PC-9 (cell line): Measurements from ENCODE around the gene ITPKB.

ENCODE experiments used
- CTCF ChIP-seq: fragments of 200-600 bp; sonication (generic); conservative IDR thresholded peaks from 2 replicates; pipeline ENCODE4 v1.6.1; 2017; ENCODE audit warnings: mixed run types, antibody characterized with exemption, mild to moderate bottlenecking, moderate library complexity
- EZH2 ChIP-seq: fragments of 200-600 bp; sonication (generic); IDR thresholded peaks from 2 replicates; pipeline ENCODE4 v1.8.0; 2017; ENCODE audit warnings: antibody characterized with exemption, low read depth

- no peak for TF ChIP-seq CTCF
- TF ChIP-seq EZH2 = no peak
Measured at GRCh38 chr1:226630592-226630991, 108.5 kb downstream of the ITPKB start.
